Kidney epithelial cell (primary cell): Measurements from ENCODE around the gene PRKCD. TPM values are rescaled to one million over a fixed set of nuclear protein-coding genes. Genes with fewer than 3 reads are reported as not detected.

Experiments used
- DNase-seq: peaks from one replicate; pipeline ENCODE4 v3.0.0-alpha.2; 2010; ENCODE audit warnings: low read depth
- H3K27me3 ChIP-seq: 2 replicates; pipeline ENCODE4 v1.6.0; 2011; ENCODE audit warnings: low read length; ENCODE audit not compliant: control insufficient read depth, insufficient read depth
- H3K36me3 ChIP-seq: 2 replicates; pipeline ENCODE4 v1.5.1; 2011; ENCODE audit warnings: low read length; ENCODE audit not compliant: control insufficient read depth, insufficient read depth
- H3K4me3 ChIP-seq: 2 replicates; pipeline ENCODE4 v1.5.1; 2011; ENCODE audit warnings: low read depth, mild to moderate bottlenecking, control low read depth, low read length
- total RNA-seq: library from RNA; depleted of rRNA; stranded (reverse); fragments of >200 nt; gene quantifications from 2 replicates; pipeline ENCODE4 v1.2.3, GENCODE V29; 2015
- TF ChIP-seq, protein P1 (sequence below): IDR thresholded peaks from 2 replicates; pipeline ENCODE4 v1.5.1; 2011; ENCODE audit warnings: mild to moderate bottlenecking, moderate library complexity, low read length, control low read depth, inconsistent platforms; ENCODE audit not compliant: insufficient read depth, poor library complexity, severe bottlenecking

Gene PRKCD
- total RNA-seq, 1 donor from 2014 or later = 6.9 TPM

GRCh38 chr3:53185761-53186465, 24.9 kb downstream of the PRKCD start:
- Histone ChIP-seq H3K4me3 (no peak overlapping the region), H3K36me3 (peaks cover 1% of the 10 kb centered on the region), H3K27me3 (no peaks in the 10 kb centered on the region)
- TF ChIP-seq, protein P1, sequence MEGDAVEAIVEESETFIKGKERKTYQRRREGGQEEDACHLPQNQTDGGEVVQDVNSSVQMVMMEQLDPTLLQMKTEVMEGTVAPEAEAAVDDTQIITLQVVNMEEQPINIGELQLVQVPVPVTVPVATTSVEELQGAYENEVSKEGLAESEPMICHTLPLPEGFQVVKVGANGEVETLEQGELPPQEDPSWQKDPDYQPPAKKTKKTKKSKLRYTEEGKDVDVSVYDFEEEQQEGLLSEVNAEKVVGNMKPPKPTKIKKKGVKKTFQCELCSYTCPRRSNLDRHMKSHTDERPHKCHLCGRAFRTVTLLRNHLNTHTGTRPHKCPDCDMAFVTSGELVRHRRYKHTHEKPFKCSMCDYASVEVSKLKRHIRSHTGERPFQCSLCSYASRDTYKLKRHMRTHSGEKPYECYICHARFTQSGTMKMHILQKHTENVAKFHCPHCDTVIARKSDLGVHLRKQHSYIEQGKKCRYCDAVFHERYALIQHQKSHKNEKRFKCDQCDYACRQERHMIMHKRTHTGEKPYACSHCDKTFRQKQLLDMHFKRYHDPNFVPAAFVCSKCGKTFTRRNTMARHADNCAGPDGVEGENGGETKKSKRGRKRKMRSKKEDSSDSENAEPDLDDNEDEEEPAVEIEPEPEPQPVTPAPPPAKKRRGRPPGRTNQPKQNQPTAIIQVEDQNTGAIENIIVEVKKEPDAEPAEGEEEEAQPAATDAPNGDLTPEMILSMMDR = no peak
- DNase-seq = no peak

DNA sequence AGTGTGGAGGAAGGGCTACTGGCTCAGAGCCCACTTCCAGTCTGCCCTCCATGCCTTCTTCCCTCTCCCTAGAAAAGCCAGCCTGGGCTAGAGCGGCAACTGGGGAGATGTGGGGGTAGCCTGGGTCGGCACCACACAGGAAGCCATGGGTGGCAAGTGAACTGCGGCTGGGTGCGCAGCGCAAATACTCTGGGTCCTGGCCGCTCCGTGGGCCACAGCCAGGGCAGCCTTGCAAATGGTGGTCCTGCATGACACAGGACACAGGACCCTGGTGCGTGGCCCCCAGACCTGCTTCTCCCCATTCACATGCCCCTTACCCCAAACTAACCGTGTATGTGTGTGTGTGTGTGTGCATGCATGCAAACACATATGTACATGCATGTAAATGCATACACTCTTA, 25.7 kb downstream of the PRKCD start:
- DNase-seq = no peak
- TF ChIP-seq, protein P1 = no peak
- peaks cover 1% of the 10 kb centered on the region for H3K36me3 ChIP-seq
- no peaks in the 10 kb centered on the region for H3K27me3 ChIP-seq
- no peak overlapping the region for H3K4me3 ChIP-seq

DNA sequence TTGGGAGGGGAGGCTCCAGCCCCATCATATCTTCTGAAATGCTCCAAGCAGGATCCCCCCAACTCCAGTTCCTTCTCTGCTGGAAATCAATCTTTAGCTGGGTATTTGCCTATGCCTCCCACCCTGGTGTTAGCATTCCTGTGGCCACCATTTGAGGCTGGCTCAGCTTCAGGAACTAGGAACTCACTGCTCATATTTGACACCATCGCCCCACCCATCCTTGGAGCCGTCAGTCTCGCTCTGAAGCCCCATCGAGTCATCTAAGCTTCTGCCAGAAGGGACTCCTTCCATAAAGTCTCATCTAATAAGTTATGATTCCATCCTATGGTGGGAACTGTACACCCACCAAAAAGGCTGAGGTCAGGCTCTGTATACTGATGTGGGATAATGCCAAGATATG, 26.4 kb downstream of the PRKCD start:
- Histone ChIP-seq H3K27me3 (no peaks in the 10 kb centered on the region), H3K4me3 (no peak overlapping the region), H3K36me3 (peaks cover 1% of the 10 kb centered on the region)
- TF ChIP-seq, protein P1 = no peak
- no peak for DNase-seq

DNA sequence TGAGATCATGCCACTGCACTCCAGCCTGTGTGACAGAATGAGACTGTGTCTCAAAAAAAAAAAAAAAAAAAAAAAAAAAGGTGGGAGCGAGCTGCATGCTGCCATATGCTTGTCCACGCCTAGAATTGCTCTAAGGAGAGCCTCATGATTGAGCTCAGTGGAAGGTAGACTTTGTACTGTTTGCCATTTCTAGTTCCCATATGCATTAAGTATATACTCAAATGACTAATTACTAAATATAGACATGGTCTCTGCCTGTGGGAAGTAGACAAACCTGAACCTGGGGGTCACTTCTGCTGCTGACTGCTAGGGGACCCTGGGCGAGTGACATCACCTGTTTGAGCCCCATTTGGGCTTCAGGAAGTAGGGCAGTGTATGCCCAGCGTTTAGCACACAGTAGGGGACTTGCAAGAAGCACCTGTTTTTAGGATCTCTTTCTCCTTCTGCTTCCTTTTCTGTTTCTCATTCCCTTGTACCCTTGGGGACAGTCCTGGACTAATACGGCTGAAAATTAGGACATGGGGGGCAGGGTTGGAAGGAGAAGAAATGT, 27.2 kb downstream of the PRKCD start:
- Histone ChIP-seq H3K4me3 (no peak overlapping the region), H3K27me3 (no peaks in the 10 kb centered on the region), H3K36me3 (peaks cover 1% of the 10 kb centered on the region)
- TF ChIP-seq, protein P1 = no peak
- no peak for DNase-seq

GRCh38 chr3:53188720-53189119, 27.7 kb downstream of the PRKCD start:
- no peak for DNase-seq
- H3K36me3 ChIP-seq = peaks cover 1% of the 10 kb centered on the region
- H3K4me3 ChIP-seq = no peak overlapping the region
- no peaks in the 10 kb centered on the region for H3K27me3 ChIP-seq
- TF ChIP-seq, protein P1 = no peak

- Histone ChIP-seq H3K4me3 (no peak overlapping the region), H3K36me3 (peaks cover 1% of the 10 kb centered on the region), H3K27me3 (no peaks in the 10 kb centered on the region)
- no peak for DNase-seq
- TF ChIP-seq, protein P1 = no peak
Observed at GRCh38 chr3:53189276-53189675, 28.3 kb downstream of the PRKCD start.
